ENCODE measurements around the gene SPACA4.

SPACA4 gene

GRCh38 chr19:48650974-48651682 lies 44.6 kb downstream of the SPACA4 start:
- no peak for DNase-seq (ENCODE audit: low read depth in 2 of 2)

GRCh38 chr19:48651683-48652048 lies 45.1 kb downstream of the SPACA4 start:
- DNase-seq (ENCODE audit: low read depth in 2 of 2) = no peak

- no peak for DNase-seq (ENCODE audit: low read depth in 2 of 2)
Measured at GRCh38 chr19:48654299-48655059, 47.9 kb downstream of the SPACA4 start.

- no peak for DNase-seq (ENCODE audit: low read depth in 2 of 2)
Measured at GRCh38 chr19:48656840-48657474, 50.4 kb downstream of the SPACA4 start.

Data from stimulated activated CD8-positive, alpha-beta memory T cell treated with anti-CD3 and anti-CD28 coated beads, Interleukin-7, amount 100 ng/mL, for 4 hours (primary cell).